Choroid plexus epithelial cell (primary cell): ENCODE measurements around the gene REEP1.

ENCODE experiments used
- DNase-seq: peaks from one replicate; pipeline ENCODE4 v3.0.0-alpha.2; 2010; ENCODE audit warnings: low read depth
- H3K4me3 ChIP-seq: 2 replicates; pipeline ENCODE4 v1.5.1; 2011; ENCODE audit warnings: low read depth, mild to moderate bottlenecking, control low read depth, low read length, moderate library complexity
- CTCF ChIP-seq: conservative IDR thresholded peaks from 2 replicates; pipeline ENCODE4 v1.5.1; 2011; ENCODE audit warnings: low read depth, mild to moderate bottlenecking, control low read depth, inconsistent platforms, low read length, moderate library complexity

The REEP1 gene

GRCh38 chr2:86291328-86291662, 46.1 kb downstream of the REEP1 start:
- no peak overlapping the region for H3K4me3 ChIP-seq
- TF ChIP-seq CTCF = no peak
- no peak for DNase-seq

- no peak for TF ChIP-seq CTCF
- no peak for DNase-seq
- H3K4me3 ChIP-seq = no peak overlapping the region
These were observed 46.7 kb downstream of the REEP1 start for GRCh38 chr2:86290596-86291327.

GRCh38 chr2:86286516-86286915, 50.9 kb downstream of the REEP1 start:
- TF ChIP-seq CTCF = no peak
- DNase-seq = no peak
- no peak overlapping the region for H3K4me3 ChIP-seq

- DNase-seq = no peak
- H3K4me3 ChIP-seq = no peak overlapping the region
- TF ChIP-seq CTCF = no peak
These were observed 51.4 kb downstream of the REEP1 start for GRCh38 chr2:86285981-86286380.

- TF ChIP-seq CTCF = no peak
- H3K4me3 ChIP-seq = no peak overlapping the region
- no peak for DNase-seq
These were observed 51.9 kb downstream of the REEP1 start for GRCh38 chr2:86285571-86285970.

- H3K4me3 ChIP-seq = no peak overlapping the region
- TF ChIP-seq CTCF = no peak
- DNase-seq = no peak
These were observed 52.4 kb downstream of the REEP1 start for GRCh38 chr2:86284987-86285386.

GRCh38 chr2:86284401-86284841, 53.0 kb downstream of the REEP1 start:
- TF ChIP-seq CTCF = no peak
- DNase-seq = no peak
- H3K4me3 ChIP-seq = no peak overlapping the region
